Measurements from ENCODE around the gene SLC25A53. TPM values are rescaled to one million over a fixed set of nuclear protein-coding genes. Genes with fewer than 3 reads are reported as not detected.
"Not testable (repeated sequence)": the region's sequence is repeated elsewhere in the genome, so short reads cannot be mapped to it uniquely, and the experiment has no call there.

Gene SLC25A53
- total RNA-seq, 1 experiment from 2014 or later, result 6.2 TPM

GRCh38 chrX:104113222-104113965, 43.4 kb downstream of the SLC25A53 start:
- no peak overlapping the region for H3K27ac ChIP-seq

GRCh38 chrX:104112326-104112951, 44.4 kb downstream of the SLC25A53 start, which contains the start of gene ZCCHC18:
Gene ZCCHC18 (plus strand): TSS chrX:104112523. CDS start chrX:104114112, 1,589 bp downstream.
- DNase-seq (ENCODE audit: low read depth in 1 of 2, low spot score in 2 of 2), result peak; percentile 54 to 67
- H3K9me3 ChIP-seq (replicated peaks), result no peaks in the 10 kb centered on the region
- H3K27me3 ChIP-seq (replicated peaks), result no peaks in the 10 kb centered on the region
- H3K4me1 ChIP-seq (replicated peaks), result no peaks in the 10 kb centered on the region
- H3K4me3 ChIP-seq, result peak within 1 kb of the TSS; percentile 53
- H3K27ac ChIP-seq, result no peak within 1 kb of the TSS
- H3K36me3 ChIP-seq, result no peaks in the 10 kb centered on the region

More at GRCh38 chrX:104113222-104113965, 43.4 kb downstream of the SLC25A53 start:
- H3K4me1 ChIP-seq (replicated peaks), result no peaks in the 10 kb centered on the region
- DNase-seq (ENCODE audit: low read depth in 1 of 2, low spot score in 2 of 2), result peak; percentile 33 to 47
- H3K36me3 ChIP-seq, result no peaks in the 10 kb centered on the region
- no peaks in the 10 kb centered on the region for H3K9me3 ChIP-seq (replicated peaks)
- H3K27me3 ChIP-seq (replicated peaks), result no peaks in the 10 kb centered on the region
- peak overlapping the region; percentile 53; the same call in 1 of the 2 replicates for H3K4me3 ChIP-seq

GRCh38 chrX:104110491-104111240, 46.1 kb downstream of the SLC25A53 start:
- not testable (repeated sequence) for H3K36me3 ChIP-seq, H3K27ac ChIP-seq

GRCh38 chrX:104108955-104109354, 47.9 kb downstream of the SLC25A53 start:
- H3K27me3 ChIP-seq (replicated peaks), result no peaks in the 10 kb centered on the region
- H3K27ac ChIP-seq, result no peak overlapping the region
- H3K4me1 ChIP-seq (replicated peaks), result no peaks in the 10 kb centered on the region
- no peak overlapping the region for H3K4me3 ChIP-seq
- H3K36me3 ChIP-seq, result no peaks in the 10 kb centered on the region
- no peak for DNase-seq (ENCODE audit: low read depth in 1 of 2, low spot score in 2 of 2)
- H3K9me3 ChIP-seq (replicated peaks), result no peaks in the 10 kb centered on the region

More at GRCh38 chrX:104110491-104111240, 46.1 kb downstream of the SLC25A53 start:
- not testable (repeated sequence) for H3K4me3 ChIP-seq; DNase-seq (ENCODE audit: low read depth in 1 of 2, low spot score in 2 of 2); H3K9me3 ChIP-seq (replicated peaks); H3K4me1 ChIP-seq (replicated peaks); H3K27me3 ChIP-seq (replicated peaks)

- Histone ChIP-seq H3K27me3 (replicated peaks) (no peaks in the 10 kb centered on the region), H3K9me3 (replicated peaks) (no peaks in the 10 kb centered on the region), H3K4me1 (replicated peaks) (no peaks in the 10 kb centered on the region), H3K36me3 (no peaks in the 10 kb centered on the region), H3K4me3 (no peak overlapping the region), H3K27ac (no peak overlapping the region)
- no peak for DNase-seq (ENCODE audit: low read depth in 1 of 2, low spot score in 2 of 2)
Observed at GRCh38 chrX:104105330-104106262, 51.2 kb downstream of the SLC25A53 start.

GRCh38 chrX:104104676-104105075, 52.1 kb downstream of the SLC25A53 start:
- Histone ChIP-seq H3K9me3 (replicated peaks) (no peaks in the 10 kb centered on the region), H3K27me3 (replicated peaks) (no peaks in the 10 kb centered on the region), H3K4me1 (replicated peaks) (no peaks in the 10 kb centered on the region), H3K27ac (no peak overlapping the region), H3K4me3 (no peak overlapping the region), H3K36me3 (no peaks in the 10 kb centered on the region)
- no peak for DNase-seq (ENCODE audit: low read depth in 1 of 2, low spot score in 2 of 2)

- Histone ChIP-seq H3K27me3 (replicated peaks) (no peaks in the 10 kb centered on the region), H3K4me1 (replicated peaks) (no peaks in the 10 kb centered on the region), H3K36me3 (no peaks in the 10 kb centered on the region), H3K27ac (no peak overlapping the region), H3K4me3 (no peak overlapping the region), H3K9me3 (replicated peaks) (no peaks in the 10 kb centered on the region)
- no peak for DNase-seq (ENCODE audit: low read depth in 1 of 2, low spot score in 2 of 2)
Observed at GRCh38 chrX:104098919-104099318, 57.9 kb downstream of the SLC25A53 start.

- Histone ChIP-seq H3K4me3 (no peak overlapping the region), H3K27me3 (replicated peaks) (no peaks in the 10 kb centered on the region), H3K27ac (no peak overlapping the region), H3K36me3 (no peaks in the 10 kb centered on the region), H3K4me1 (replicated peaks) (no peaks in the 10 kb centered on the region), H3K9me3 (replicated peaks) (no peaks in the 10 kb centered on the region)
- DNase-seq (ENCODE audit: low read depth in 1 of 2, low spot score in 2 of 2), result peak in 1 of 2 experiments; percentile 10
Observed at GRCh38 chrX:104098151-104098808, 58.5 kb downstream of the SLC25A53 start.

- no peak for DNase-seq (ENCODE audit: low read depth in 1 of 2, low spot score in 2 of 2)
- no peaks in the 10 kb centered on the region for H3K9me3 ChIP-seq (replicated peaks)
- no peaks in the 10 kb centered on the region for H3K27me3 ChIP-seq (replicated peaks)
- no peaks in the 10 kb centered on the region for H3K36me3 ChIP-seq
- H3K27ac ChIP-seq, result no peak overlapping the region
- no peak overlapping the region for H3K4me3 ChIP-seq
- H3K4me1 ChIP-seq (replicated peaks), result no peaks in the 10 kb centered on the region
Observed at GRCh38 chrX:104085919-104086318, 70.9 kb downstream of the SLC25A53 start.

- H3K4me3 ChIP-seq, result no peak overlapping the region
- no peak for DNase-seq (ENCODE audit: low read depth in 1 of 2, low spot score in 2 of 2)
Observed at GRCh38 chrX:104085477-104085876, 71.3 kb downstream of the SLC25A53 start.

GRCh38 chrX:104084534-104085277, 72.1 kb downstream of the SLC25A53 start:
- no peaks in the 10 kb centered on the region for H3K9me3 ChIP-seq (replicated peaks)
- no peak overlapping the region for H3K27ac ChIP-seq
- H3K27me3 ChIP-seq (replicated peaks), result no peaks in the 10 kb centered on the region
- no peak for DNase-seq (ENCODE audit: low read depth in 1 of 2, low spot score in 2 of 2)
- no peaks in the 10 kb centered on the region for H3K36me3 ChIP-seq
- H3K4me3 ChIP-seq, result no peak overlapping the region
- H3K4me1 ChIP-seq (replicated peaks), result no peaks in the 10 kb centered on the region

More at GRCh38 chrX:104085477-104085876, 71.3 kb downstream of the SLC25A53 start:
- Histone ChIP-seq H3K27me3 (replicated peaks) (no peaks in the 10 kb centered on the region), H3K4me1 (replicated peaks) (no peaks in the 10 kb centered on the region), H3K9me3 (replicated peaks) (no peaks in the 10 kb centered on the region), H3K36me3 (no peaks in the 10 kb centered on the region), H3K27ac (no peak overlapping the region)

- Histone ChIP-seq H3K4me3 (no peak overlapping the region), H3K36me3 (no peaks in the 10 kb centered on the region), H3K4me1 (replicated peaks) (no peaks in the 10 kb centered on the region), H3K27ac (no peak overlapping the region), H3K9me3 (replicated peaks) (no peaks in the 10 kb centered on the region), H3K27me3 (replicated peaks) (no peaks in the 10 kb centered on the region)
- DNase-seq (ENCODE audit: low read depth in 1 of 2, low spot score in 2 of 2), result no peak
Observed at GRCh38 chrX:104084063-104084462, 72.7 kb downstream of the SLC25A53 start.
